NB4 (cell line): ENCODE measurements around the gene CNPY1.

Experiments used
- MAX ChIP-seq: IDR thresholded peaks from 2 replicates; pipeline ENCODE4 v1.6.1; 2011; ENCODE audit warnings: low read depth, low read length
- MYC ChIP-seq: IDR thresholded peaks from 2 replicates; pipeline ENCODE4 v1.6.1; 2011; ENCODE audit warnings: low read depth, low read length
- POLR2A ChIP-seq: IDR thresholded peaks from 2 replicates; pipeline ENCODE4 v1.6.1; 2011; ENCODE audit warnings: mild to moderate bottlenecking; ENCODE audit not compliant: insufficient read length; ENCODE audit errors: extremely low read depth
- TF ChIP-seq, protein P1 (sequence below): IDR thresholded peaks from one replicate; pipeline ENCODE4 v1.5.1; 2012; ENCODE audit warnings: low read depth, low read length

GRCh38 chr7:155527664-155528063 lies 18.7 kb downstream of the CNPY1 start:
- TF ChIP-seq, protein P1, sequence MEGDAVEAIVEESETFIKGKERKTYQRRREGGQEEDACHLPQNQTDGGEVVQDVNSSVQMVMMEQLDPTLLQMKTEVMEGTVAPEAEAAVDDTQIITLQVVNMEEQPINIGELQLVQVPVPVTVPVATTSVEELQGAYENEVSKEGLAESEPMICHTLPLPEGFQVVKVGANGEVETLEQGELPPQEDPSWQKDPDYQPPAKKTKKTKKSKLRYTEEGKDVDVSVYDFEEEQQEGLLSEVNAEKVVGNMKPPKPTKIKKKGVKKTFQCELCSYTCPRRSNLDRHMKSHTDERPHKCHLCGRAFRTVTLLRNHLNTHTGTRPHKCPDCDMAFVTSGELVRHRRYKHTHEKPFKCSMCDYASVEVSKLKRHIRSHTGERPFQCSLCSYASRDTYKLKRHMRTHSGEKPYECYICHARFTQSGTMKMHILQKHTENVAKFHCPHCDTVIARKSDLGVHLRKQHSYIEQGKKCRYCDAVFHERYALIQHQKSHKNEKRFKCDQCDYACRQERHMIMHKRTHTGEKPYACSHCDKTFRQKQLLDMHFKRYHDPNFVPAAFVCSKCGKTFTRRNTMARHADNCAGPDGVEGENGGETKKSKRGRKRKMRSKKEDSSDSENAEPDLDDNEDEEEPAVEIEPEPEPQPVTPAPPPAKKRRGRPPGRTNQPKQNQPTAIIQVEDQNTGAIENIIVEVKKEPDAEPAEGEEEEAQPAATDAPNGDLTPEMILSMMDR: no peak
- TF ChIP-seq POLR2A (no peak), MYC (no peak), MAX (no peak)
